ENCODE results near the gene FSCB.
"Not testable (repeated sequence)": the region's sequence is repeated elsewhere in the genome, so short reads cannot be mapped to it uniquely, and the experiment has no call there.

The FSCB gene

GRCh38 chr14:44507183-44507582 lies at the start of gene FSCB:
TSS of gene FSCB (minus strand) at chr14:44507283. CDS start at chr14:44506987, 296 bp downstream.
- no peak within 1 kb of the TSS for H3K27ac ChIP-seq
- TF ChIP-seq, protein P1, sequence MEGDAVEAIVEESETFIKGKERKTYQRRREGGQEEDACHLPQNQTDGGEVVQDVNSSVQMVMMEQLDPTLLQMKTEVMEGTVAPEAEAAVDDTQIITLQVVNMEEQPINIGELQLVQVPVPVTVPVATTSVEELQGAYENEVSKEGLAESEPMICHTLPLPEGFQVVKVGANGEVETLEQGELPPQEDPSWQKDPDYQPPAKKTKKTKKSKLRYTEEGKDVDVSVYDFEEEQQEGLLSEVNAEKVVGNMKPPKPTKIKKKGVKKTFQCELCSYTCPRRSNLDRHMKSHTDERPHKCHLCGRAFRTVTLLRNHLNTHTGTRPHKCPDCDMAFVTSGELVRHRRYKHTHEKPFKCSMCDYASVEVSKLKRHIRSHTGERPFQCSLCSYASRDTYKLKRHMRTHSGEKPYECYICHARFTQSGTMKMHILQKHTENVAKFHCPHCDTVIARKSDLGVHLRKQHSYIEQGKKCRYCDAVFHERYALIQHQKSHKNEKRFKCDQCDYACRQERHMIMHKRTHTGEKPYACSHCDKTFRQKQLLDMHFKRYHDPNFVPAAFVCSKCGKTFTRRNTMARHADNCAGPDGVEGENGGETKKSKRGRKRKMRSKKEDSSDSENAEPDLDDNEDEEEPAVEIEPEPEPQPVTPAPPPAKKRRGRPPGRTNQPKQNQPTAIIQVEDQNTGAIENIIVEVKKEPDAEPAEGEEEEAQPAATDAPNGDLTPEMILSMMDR (conservative IDR thresholded peaks at IDR 0.05), result no peak

GRCh38 chr14:44531658-44532057 lies 24.6 kb upstream of the FSCB start:
- TF ChIP-seq, protein P1 (conservative IDR thresholded peaks at IDR 0.05), result no peak
- H3K27ac ChIP-seq, result no peak overlapping the region

- TF ChIP-seq, protein P1 (conservative IDR thresholded peaks at IDR 0.05), result no peak
Observed at GRCh38 chr14:44530475-44530874, 23.4 kb upstream of the FSCB start.

DNA sequence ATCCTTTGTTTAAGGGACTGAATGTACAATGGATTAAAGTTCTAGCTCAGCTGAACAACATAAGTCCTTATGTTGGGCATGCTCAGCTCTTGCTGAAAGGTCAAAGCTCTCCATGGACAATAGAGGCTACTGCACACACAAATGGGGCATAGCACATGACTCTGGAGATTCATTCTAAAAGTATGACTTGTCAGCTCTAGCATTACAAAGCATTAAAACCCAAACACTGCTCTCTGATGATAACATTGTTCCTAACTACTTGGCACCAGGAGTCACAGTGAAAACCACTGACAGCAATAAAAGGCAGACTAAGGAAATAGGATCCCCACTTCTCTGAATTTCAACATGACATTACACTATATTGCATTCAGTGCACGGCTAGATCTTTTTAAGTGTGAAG lies 21.9 kb upstream of the FSCB start:
- no peak overlapping the region for H3K27ac ChIP-seq
- TF ChIP-seq, protein P1 (conservative IDR thresholded peaks at IDR 0.05), result no peak

More at GRCh38 chr14:44530475-44530874, 23.4 kb upstream of the FSCB start:
- H3K27ac ChIP-seq, result no peak overlapping the region

DNA sequence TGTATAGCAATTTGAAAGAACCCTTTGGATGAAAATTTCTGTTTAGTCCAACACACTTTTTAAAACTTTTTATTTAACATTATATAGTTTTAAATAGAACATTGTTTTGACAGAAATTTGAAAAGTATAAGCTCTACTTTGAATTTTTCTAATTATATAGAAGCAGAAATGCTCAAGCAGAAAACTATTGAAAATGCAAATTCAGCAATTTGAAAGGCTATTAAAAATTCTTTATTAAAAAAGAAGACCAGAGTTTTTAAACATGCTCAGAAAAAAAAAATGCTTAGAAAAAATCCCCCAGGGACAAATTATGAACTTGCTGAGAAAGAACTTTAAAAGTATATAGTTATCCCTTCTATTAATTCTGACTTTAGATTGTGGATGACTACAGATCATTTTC lies 21.1 kb upstream of the FSCB start:
- no peak overlapping the region for H3K27ac ChIP-seq
- TF ChIP-seq, protein P1 (conservative IDR thresholded peaks at IDR 0.05), result no peak

DNA sequence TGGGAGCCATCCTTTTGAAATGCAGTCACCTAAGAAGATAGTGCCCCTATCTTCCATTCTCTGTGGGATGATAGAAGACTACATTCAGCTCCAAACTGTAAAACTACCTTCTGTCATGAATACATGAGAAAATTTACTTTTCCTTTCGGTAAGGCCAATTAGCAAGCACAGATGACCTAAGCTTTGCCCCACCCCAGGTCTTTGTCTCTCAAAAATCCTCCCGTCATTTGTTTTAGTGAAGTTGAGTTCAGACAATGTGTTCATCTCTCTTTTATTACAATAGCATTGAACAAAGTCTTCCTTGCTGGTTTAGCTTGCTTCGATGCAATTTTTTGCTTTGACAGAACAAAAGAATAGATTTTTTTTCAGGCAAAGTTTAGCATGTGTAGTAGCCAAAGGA lies 18.2 kb upstream of the FSCB start:
- TF ChIP-seq, protein P1 (conservative IDR thresholded peaks at IDR 0.05), result no peak
- H3K27ac ChIP-seq, result no peak overlapping the region

DNA sequence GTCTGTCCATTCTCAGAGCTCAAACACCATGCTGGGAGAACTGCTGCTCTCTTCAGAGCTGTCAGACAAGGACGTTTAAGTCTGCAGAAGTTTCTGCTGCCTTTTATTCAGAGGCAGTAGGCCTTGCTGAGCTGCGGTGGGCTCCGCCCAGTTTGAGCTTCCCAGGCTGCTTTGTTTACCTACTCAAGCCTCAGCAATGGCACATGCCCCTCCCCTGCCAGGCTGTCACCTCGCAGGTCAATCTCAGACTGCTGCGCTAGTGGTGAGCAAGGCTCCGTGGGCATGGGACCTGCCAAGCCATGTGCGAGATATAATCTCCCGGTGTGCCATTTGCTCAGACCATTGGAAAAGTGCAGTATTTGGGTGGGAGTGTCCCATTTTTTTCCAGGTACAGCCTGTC lies 8.6 kb upstream of the FSCB start:
- H3K27ac ChIP-seq, result not testable (repeated sequence)

- H3K27ac ChIP-seq, result no peak overlapping the region
- TF ChIP-seq, protein P1 (conservative IDR thresholded peaks at IDR 0.05), result no peak
Observed at GRCh38 chr14:44508834-44509233, 1.8 kb upstream of the FSCB start.

Data from VCaP (cell line).